ENCODE data around the gene ARHGAP29. TPM values are rescaled to one million over a fixed set of nuclear protein-coding genes. Genes with fewer than 3 reads are reported as not detected.

The ARHGAP29 gene, protein sequence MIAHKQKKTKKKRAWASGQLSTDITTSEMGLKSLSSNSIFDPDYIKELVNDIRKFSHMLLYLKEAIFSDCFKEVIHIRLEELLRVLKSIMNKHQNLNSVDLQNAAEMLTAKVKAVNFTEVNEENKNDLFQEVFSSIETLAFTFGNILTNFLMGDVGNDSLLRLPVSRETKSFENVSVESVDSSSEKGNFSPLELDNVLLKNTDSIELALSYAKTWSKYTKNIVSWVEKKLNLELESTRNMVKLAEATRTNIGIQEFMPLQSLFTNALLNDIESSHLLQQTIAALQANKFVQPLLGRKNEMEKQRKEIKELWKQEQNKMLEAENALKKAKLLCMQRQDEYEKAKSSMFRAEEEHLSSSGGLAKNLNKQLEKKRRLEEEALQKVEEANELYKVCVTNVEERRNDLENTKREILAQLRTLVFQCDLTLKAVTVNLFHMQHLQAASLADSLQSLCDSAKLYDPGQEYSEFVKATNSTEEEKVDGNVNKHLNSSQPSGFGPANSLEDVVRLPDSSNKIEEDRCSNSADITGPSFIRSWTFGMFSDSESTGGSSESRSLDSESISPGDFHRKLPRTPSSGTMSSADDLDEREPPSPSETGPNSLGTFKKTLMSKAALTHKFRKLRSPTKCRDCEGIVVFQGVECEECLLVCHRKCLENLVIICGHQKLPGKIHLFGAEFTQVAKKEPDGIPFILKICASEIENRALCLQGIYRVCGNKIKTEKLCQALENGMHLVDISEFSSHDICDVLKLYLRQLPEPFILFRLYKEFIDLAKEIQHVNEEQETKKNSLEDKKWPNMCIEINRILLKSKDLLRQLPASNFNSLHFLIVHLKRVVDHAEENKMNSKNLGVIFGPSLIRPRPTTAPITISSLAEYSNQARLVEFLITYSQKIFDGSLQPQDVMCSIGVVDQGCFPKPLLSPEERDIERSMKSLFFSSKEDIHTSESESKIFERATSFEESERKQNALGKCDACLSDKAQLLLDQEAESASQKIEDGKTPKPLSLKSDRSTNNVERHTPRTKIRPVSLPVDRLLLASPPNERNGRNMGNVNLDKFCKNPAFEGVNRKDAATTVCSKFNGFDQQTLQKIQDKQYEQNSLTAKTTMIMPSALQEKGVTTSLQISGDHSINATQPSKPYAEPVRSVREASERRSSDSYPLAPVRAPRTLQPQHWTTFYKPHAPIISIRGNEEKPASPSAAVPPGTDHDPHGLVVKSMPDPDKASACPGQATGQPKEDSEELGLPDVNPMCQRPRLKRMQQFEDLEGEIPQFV
- 20.5 and 26.6 TPM in 2 replicates for total RNA-seq
- 35.4 and 37.3 TPM in 2 replicates for polyA plus RNA-seq
- 19.5 and 20.4 TPM in 2 replicates for polyA plus RNA-seq (2012)
- polyA minus RNA-seq (ENCODE audit: low replicate concordance), result 7.0 and 7.8 TPM in 2 replicates

DNA sequence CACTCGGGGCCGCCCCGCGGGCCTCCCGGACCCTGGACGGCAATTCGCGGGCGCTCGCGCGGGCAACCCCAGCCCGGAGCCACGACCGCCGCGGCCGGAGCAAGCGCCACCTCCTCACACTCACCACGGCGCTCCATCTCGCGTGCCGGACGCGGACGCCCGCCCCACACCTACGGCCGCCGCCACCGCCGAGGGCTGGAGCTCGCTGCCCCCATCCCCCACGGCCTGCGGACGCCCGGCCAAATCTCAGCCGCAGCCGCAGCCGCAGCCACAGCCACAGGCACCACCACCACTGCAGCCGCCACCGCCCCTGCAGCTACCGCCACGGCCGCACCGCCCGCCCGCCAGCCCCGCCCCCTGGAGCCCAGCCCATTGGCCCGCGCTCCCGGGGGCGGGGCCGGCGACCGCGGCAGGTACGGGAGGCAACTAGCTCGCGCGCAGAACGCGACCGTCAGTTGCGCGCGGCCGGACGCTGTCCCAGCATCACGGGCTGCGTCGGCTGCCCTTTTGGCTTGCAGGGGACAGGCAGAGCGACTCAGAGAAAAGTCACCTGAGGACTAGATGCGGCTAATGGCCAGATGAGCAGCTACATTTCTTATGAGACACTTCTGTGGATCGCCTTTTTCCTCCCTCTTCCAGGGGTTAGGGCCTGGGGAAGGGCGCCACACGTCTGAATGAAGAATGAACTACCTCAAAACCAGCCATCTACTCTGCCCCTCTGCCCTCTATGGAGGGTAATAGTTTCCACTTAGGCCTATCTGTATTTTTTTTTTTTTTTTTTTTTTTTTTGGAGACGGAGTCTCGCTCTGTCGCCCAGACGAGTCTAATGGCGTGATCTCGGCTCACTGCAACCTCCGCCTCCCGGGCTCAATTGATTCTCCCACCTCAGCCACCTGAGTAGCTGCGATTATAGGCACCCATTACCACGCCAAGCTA lies at the start of gene ARHGAP29:
Gene ARHGAP29 (minus strand): TSS at position 294 of the 936 bp plus-strand sequence. CDS start 5,973 bp downstream, outside the sequence.
- Histone ChIP-seq H3K4me3 (replicated peaks in 1 of 4; ENCODE audit: control extremely low read depth in 1 of 4, insufficient read depth in 1 of 4, low read depth in 3 of 4, low read length in 4 of 4) (peak within 1 kb of the TSS; percentile 62 to 88 (median 67)), H3K9me3 (ENCODE audit: control insufficient read depth, insufficient read depth, low read depth, low read length) (no peaks in the 10 kb centered on the region), H4K20me1 (ENCODE audit: control insufficient read depth, extremely low read depth, insufficient read depth, low read length) (no peaks in the 10 kb centered on the region), H3K4me1 (ENCODE audit: control insufficient read depth, extremely low read depth, insufficient read depth, low read length) (no peaks in the 10 kb centered on the region), H3K4me2 (ENCODE audit: extremely low read depth, insufficient read depth, low read length) (peak within 1 kb of the TSS; percentile 81), H2AFZ (ENCODE audit: low read length) (peak within 1 kb of the TSS; percentile 84), H3K27me3 (ENCODE audit: control insufficient read depth, insufficient read depth, low read length) (no peaks in the 10 kb centered on the region), H3K27ac (ENCODE audit: insufficient read depth, low read length) (peak within 1 kb of the TSS; percentile 57), H3K9ac (ENCODE audit: insufficient read depth, low read length) (peak within 1 kb of the TSS; percentile 78), H3K36me3 (ENCODE audit: control insufficient read depth, insufficient read depth, low read length) (no peaks in the 10 kb centered on the region), H3K79me2 (ENCODE audit: control insufficient read depth, insufficient read depth, low read length) (peaks cover 42% of the 10 kb centered on the region)
- peak; percentile 44 to 70 for DNase-seq (ENCODE audit: low read depth in 2 of 2)
- TF ChIP-seq, protein P1, sequence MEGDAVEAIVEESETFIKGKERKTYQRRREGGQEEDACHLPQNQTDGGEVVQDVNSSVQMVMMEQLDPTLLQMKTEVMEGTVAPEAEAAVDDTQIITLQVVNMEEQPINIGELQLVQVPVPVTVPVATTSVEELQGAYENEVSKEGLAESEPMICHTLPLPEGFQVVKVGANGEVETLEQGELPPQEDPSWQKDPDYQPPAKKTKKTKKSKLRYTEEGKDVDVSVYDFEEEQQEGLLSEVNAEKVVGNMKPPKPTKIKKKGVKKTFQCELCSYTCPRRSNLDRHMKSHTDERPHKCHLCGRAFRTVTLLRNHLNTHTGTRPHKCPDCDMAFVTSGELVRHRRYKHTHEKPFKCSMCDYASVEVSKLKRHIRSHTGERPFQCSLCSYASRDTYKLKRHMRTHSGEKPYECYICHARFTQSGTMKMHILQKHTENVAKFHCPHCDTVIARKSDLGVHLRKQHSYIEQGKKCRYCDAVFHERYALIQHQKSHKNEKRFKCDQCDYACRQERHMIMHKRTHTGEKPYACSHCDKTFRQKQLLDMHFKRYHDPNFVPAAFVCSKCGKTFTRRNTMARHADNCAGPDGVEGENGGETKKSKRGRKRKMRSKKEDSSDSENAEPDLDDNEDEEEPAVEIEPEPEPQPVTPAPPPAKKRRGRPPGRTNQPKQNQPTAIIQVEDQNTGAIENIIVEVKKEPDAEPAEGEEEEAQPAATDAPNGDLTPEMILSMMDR (conservative IDR thresholded peaks at IDR 0.05 in 1 of 2, IDR thresholded peaks at IDR 0.05 in 1 of 2; ENCODE audit: low read depth in 1 of 2, low read length in 2 of 2), result peak in 1 of 2 donors; percentile 3
- TF ChIP-seq EZH2 (IDR thresholded peaks at IDR 0.05; ENCODE audit: low read length, missing control alignments), result no peak

DNA sequence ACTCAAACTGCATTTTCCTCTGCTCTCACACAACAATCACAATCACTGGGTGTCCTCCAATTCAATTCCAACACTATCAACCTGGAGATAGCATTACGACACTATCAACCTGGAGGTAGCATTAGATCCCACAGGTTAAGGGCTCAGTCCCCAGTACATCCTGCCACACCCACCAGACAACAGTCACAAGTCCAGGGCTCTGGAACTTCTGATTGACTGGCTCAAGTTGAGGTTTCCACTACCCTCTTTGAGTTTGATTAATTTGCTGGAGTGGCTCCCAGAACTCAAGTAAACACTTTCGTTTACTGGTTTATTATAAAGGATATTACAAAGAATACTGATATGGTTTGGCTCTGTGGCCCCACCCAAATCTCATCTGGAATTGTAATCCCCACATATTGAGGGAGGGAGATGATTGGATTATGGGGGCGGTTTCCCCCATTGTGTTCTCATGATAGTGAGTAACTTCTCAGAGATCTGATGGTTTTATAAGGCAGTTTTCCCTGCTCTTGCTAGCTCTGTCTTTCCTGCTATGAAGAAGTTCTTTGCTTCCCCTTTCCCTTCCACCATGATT lies 49.6 kb upstream of the ARHGAP29 start:
- Histone ChIP-seq H3K4me1 (ENCODE audit: control insufficient read depth, extremely low read depth, insufficient read depth, low read length) (peaks cover 9% of the 10 kb centered on the region), H3K4me2 (ENCODE audit: extremely low read depth, insufficient read depth, low read length) (no peak overlapping the region), H3K9me3 (ENCODE audit: control insufficient read depth, insufficient read depth, low read depth, low read length) (no peaks in the 10 kb centered on the region), H3K9ac (ENCODE audit: insufficient read depth, low read length) (no peak overlapping the region), H4K20me1 (ENCODE audit: control insufficient read depth, extremely low read depth, insufficient read depth, low read length) (no peaks in the 10 kb centered on the region), H3K27me3 (ENCODE audit: control insufficient read depth, insufficient read depth, low read length) (no peaks in the 10 kb centered on the region), H3K36me3 (ENCODE audit: control insufficient read depth, insufficient read depth, low read length) (no peaks in the 10 kb centered on the region), H3K79me2 (ENCODE audit: control insufficient read depth, insufficient read depth, low read length) (no peaks in the 10 kb centered on the region), H3K27ac (ENCODE audit: insufficient read depth, low read length) (no peak overlapping the region), H2AFZ (ENCODE audit: low read length) (no peak overlapping the region), H3K4me3 (replicated peaks in 1 of 4; ENCODE audit: control extremely low read depth in 1 of 4, insufficient read depth in 1 of 4, low read depth in 3 of 4, low read length in 4 of 4) (no peak overlapping the region)
- TF ChIP-seq EZH2 (IDR thresholded peaks at IDR 0.05; ENCODE audit: low read length, missing control alignments), result no peak
- TF ChIP-seq, protein P1 (conservative IDR thresholded peaks at IDR 0.05 in 1 of 2, IDR thresholded peaks at IDR 0.05 in 1 of 2; ENCODE audit: low read depth in 1 of 2, low read length in 2 of 2), result no peak
- no peak for DNase-seq (ENCODE audit: low read depth in 2 of 2)

Data from fibroblast of lung (primary cell).